HG03354 (cell line): ENCODE data around the gene LAMTOR1.
A peak's percentile ranks its signal among the peaks of the same experiment; 100 is the strongest.

Source experiments
- ATAC-seq: cut with Tn5 transposase; IDR thresholded peaks from one replicate; pipeline ENCODE4 v1.9.1; 2021; ENCODE audit warnings: mild to moderate bottlenecking; ENCODE audit not compliant: unreplicated experiment, poor library complexity, severe bottlenecking

The LAMTOR1 gene

DNA sequence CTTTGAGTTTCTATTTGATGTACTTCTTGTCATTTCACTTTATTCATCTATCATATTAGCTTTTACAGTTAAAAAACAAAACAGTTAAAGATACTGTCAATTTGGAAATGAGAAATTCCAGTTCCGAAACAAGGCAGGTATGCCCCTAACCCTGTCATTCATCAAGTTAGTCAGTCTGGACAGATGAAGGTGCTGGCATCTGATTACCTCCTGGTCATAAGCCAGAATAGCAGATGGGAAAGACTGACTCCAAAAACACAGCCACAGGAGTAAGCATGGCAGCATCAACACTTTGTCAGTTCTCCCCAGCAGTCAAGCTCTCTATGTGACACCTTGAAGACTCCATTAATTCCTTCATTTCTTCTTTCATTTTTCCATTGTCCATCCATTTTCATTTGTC, 18.1 kb downstream of the LAMTOR1 start:
- ATAC-seq = no peak

GRCh38 chr11:72084076-72084475, 19.0 kb downstream of the LAMTOR1 start:
- ATAC-seq = no peak

- no peak for ATAC-seq
Observed at GRCh38 chr11:72083414-72083813, 19.7 kb downstream of the LAMTOR1 start.

GRCh38 chr11:72081821-72082453, 21.2 kb downstream of the LAMTOR1 start:
- no peak for ATAC-seq

- ATAC-seq = no peak
Observed at GRCh38 chr11:72081184-72081644, 21.9 kb downstream of the LAMTOR1 start.

DNA sequence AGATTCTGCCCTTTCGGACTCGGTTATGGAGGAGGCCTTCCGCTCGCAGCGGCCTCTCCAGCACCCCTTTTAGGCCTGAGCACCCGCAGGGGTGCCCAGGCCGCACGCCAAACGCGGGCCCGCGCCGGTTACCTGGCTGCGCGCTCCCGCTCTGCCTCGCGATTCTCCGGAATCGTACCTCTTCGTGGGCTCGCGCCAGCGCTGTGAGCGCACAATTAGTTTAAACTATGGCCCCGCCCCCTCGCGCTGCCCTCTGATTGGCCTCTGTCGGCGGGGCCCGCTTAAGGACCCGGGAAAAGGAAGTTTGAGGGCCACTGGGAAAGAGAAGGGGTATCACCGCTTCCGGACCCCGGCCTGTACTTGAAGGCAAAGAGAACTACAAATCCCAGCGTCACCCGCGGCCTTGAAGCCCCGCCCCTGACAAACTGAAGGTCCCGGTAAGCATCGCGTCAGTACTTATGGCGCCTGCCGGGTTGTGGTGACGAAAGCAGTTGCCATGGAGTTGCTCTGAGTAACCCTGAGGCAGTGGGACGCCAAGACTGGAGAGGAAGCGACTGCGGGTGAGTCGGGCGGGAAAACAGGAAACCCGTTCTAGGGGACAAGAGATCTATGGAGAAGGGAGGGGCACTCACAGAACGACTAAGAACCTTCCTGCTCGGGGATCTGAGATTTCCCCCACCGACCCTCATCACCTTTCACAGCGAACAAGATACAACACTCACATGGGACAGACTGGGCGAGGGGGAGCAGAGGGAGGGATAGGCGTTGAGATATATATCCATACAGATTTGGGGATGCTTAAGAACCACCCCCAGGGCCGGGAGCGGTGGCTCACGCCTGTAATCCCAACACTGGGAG, 22.5 kb downstream of the LAMTOR1 start, which contains the start of the genes LRRC51 and NUMA1:
Gene LRRC51, plus strand, starts transcription at position 525 of the 858 bp plus-strand sequence. CDS start 8,234 bp downstream, outside the sequence.
Gene NUMA1, minus strand, starts transcription at position 217 of the 858 bp plus-strand sequence. CDS start 44,599 bp downstream, outside the sequence.
- peak; percentile 94 for ATAC-seq

GRCh38 chr11:72079819-72080325, 23.2 kb downstream of the LAMTOR1 start:
- ATAC-seq = no peak

DNA sequence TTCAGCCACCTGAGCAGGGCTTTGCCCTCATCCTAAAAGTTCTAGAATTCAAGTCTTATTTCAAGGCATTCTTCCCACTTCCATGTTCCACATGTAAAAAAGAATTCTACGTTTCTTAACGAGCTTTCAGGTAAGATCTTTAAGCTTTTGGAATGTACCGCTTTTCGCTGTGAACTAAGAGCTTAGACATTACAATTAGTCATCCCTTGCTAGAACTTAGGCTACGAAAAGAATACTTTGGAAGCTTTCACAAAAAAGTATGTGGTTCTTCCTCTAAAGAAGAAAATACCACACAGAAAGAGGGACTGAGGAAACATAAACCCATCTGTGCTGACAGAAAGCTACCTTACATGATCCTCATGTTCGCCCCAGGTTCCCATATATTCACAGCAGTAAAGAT, 24.6 kb downstream of the LAMTOR1 start:
- ATAC-seq = no peak

GRCh38 chr11:72075756-72076155, 27.3 kb downstream of the LAMTOR1 start:
- no peak for ATAC-seq

DNA sequence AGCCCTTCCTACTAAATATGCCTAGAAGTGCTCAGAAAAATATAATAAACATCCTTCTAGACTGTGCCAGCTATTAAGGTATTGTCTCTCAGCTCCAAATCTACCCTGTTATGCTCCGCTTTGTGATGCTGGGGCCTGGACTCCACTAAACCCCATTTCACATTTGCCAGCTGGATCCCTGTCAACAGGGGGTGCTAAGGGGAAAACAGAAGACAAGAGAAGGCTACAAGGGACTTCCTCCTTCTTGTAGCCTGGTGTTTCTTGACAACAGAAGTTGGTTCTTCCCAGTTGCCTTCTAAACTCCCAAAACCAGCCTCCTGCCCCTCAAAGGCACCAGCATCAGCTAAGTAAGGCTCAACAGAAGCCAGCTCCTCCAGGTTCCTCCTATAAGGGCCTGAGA, 28.0 kb downstream of the LAMTOR1 start:
- no peak for ATAC-seq

- no peak for ATAC-seq
Observed at GRCh38 chr11:72072348-72072747, 30.7 kb downstream of the LAMTOR1 start.

DNA sequence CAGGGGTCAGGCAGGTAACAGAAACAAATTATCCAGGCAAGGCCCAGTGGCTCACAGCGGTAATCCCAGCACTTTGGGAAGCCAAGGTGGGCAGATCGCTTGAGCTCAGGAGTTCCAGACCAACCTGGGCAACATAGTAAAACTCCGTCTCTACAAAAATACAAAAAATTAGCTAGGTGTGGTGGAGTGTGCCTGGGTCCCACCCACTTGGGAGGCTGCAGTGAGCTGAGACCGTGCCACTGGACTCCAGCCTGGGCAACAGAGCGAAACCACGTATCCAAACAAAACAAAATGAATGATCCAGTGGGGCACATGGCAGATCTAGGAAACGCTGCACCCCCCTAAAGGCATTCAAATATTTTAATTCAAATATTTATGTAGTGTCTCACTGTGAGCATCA, 32.6 kb downstream of the LAMTOR1 start:
- no peak for ATAC-seq

DNA sequence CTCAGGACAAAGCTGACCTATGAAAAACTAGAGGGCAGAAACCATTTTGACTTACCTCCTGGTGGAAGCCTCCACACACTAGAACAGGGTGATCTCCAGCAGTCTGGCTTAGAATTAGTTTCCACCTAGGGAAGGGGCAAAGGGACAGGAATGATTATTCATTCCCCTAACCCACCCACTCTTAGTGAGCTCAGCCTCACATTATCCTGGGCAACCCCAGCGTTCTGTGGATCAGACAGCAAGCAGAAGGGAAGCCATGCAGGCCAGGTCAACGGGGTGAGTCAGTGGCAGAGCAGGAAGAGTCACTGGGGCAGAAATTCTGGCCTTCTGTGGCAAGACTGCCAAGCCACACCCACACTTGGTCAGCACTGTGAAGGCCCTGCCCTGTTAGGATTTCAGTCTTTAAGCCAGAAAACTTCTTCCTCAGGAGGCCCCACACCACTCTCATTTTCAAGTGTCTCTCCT, 33.3 kb downstream of the LAMTOR1 start:
- ATAC-seq = no peak

GRCh38 chr11:72069200-72069599, 33.9 kb downstream of the LAMTOR1 start:
- no peak for ATAC-seq

GRCh38 chr11:72067676-72068075, 35.4 kb downstream of the LAMTOR1 start:
- ATAC-seq = no peak

GRCh38 chr11:72067266-72067665, 35.8 kb downstream of the LAMTOR1 start:
- no peak for ATAC-seq

- no peak for ATAC-seq
Observed at GRCh38 chr11:72066855-72067254, 36.2 kb downstream of the LAMTOR1 start.

GRCh38 chr11:72061739-72062396, 41.2 kb downstream of the LAMTOR1 start:
- no peak for ATAC-seq

DNA sequence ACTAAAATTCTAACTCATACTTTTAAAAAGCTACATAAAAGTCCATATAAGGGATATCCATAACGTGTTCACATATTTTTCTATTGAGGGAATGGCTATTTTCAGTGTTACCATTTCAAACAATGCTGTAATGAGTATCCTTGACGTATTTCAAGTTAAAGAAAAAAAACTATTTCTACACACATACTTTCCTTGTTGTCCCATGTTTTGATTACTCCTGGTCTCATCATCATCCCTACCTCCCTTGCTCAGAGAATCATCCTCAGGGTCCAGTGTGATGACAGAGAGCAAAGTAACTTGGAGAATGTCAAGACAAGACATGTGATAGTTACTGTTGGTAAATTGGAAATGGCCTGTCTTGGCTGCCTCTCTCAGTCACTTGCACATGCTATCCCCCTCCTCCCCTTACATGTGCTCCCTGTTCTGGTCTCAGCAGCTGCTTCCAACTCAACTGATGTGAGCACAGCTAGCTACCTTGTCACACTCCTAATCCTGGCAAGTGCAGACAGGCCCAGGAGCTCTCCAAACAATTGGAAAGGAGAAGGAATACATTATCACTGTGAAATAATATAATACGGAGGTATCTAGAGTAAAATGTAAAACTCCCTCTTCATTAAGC, 44.6 kb downstream of the LAMTOR1 start:
- ATAC-seq = no peak
